Mesenchymal stem cell (in vitro differentiated cells and primary cell): ENCODE measurements around the gene RIMBP2.

ENCODE experiments used
- DNase-seq: peaks from one replicate; pipeline ENCODE4 v3.0.0-alpha.2; 2013
- H2AFZ ChIP-seq: one replicate; pipeline ENCODE4 v1.6.1; 2013; ENCODE audit warnings: low read depth, mild to moderate bottlenecking, control low read depth, inconsistent platforms, low read length, moderate library complexity
- H2AK5ac ChIP-seq: 2 replicates; pipeline ENCODE4 v1.6.1; 2013; ENCODE audit warnings: low read length, moderate library complexity, mild to moderate bottlenecking, inconsistent platforms; ENCODE audit not compliant: severe bottlenecking
- H2BK120ac ChIP-seq: one replicate; pipeline ENCODE4 v1.6.1; 2013; ENCODE audit warnings: low read depth, mild to moderate bottlenecking, inconsistent platforms, low read length, moderate library complexity
- H2BK12ac ChIP-seq, 2 experiments: one replicate each; pipeline ENCODE4 v1.6.1; 2013; ENCODE audit warnings: inconsistent platforms in 2 of 2, low read length in 2 of 2, mild to moderate bottlenecking in 2 of 2, moderate library complexity in 2 of 2, control low read depth in 1 of 2
- H2BK15ac ChIP-seq: one replicate; pipeline ENCODE4 v1.6.1; 2013; ENCODE audit warnings: mild to moderate bottlenecking, low read depth, inconsistent platforms; ENCODE audit not compliant: poor library complexity, severe bottlenecking
- H2BK5ac ChIP-seq: 2 replicates; pipeline ENCODE4 v1.6.1; 2013; ENCODE audit warnings: low read depth, mild to moderate bottlenecking, low read length, control low read depth, inconsistent platforms; ENCODE audit not compliant: poor library complexity, severe bottlenecking
- H3K14ac ChIP-seq, 2 experiments: one replicate each; pipeline ENCODE4 v1.6.1; 2013; ENCODE audit warnings: inconsistent platforms in 2 of 2, low read length in 2 of 2, control low read depth in 1 of 2, mild to moderate bottlenecking in 1 of 2, moderate library complexity in 1 of 2
- H3K18ac ChIP-seq, 2 experiments: one replicate each; pipeline ENCODE4 v1.6.1; 2013; ENCODE audit warnings: inconsistent platforms in 2 of 2, low read length in 2 of 2, control low read depth in 1 of 2, low read depth in 1 of 2, mild to moderate bottlenecking in 1 of 2
- H3K23ac ChIP-seq, 2 experiments: one replicate each; pipeline ENCODE4 v1.6.1; 2013; ENCODE audit warnings: inconsistent platforms in 2 of 2, low read length in 2 of 2, mild to moderate bottlenecking in 2 of 2, moderate library complexity in 2 of 2, control low read depth in 1 of 2
- H3K27ac ChIP-seq: 2 replicates; pipeline ENCODE4 v1.5.1; 2013; ENCODE audit warnings: mild to moderate bottlenecking, moderate library complexity, low read length, control low read depth, inconsistent platforms; ENCODE audit not compliant: poor library complexity, severe bottlenecking
- H3K27me3 ChIP-seq, 2 experiments: 2 replicates each; pipeline versions ENCODE4 v1.6.1 to v1.7.0; 2013; ENCODE audit warnings: low read length in 2 of 2, mild to moderate bottlenecking in 2 of 2, moderate library complexity in 2 of 2, control low read depth in 1 of 2, inconsistent platforms in 1 of 2; ENCODE audit not compliant: control insufficient read depth in 1 of 2, insufficient read depth in 1 of 2
- H3K36me3 ChIP-seq, 2 experiments: 2 replicates each; pipeline versions ENCODE4 v1.6.1 to v1.7.0; 2013; ENCODE audit warnings: low read length in 2 of 2, control low read depth in 1 of 2, inconsistent platforms in 1 of 2, low read depth in 1 of 2, mild to moderate bottlenecking in 1 of 2; ENCODE audit not compliant: insufficient read depth in 2 of 2, control insufficient read depth in 1 of 2
- H3K4ac ChIP-seq, 2 experiments: one replicate each; pipeline ENCODE4 v1.6.1; 2013; ENCODE audit warnings: inconsistent platforms in 2 of 2, low read length in 2 of 2, mild to moderate bottlenecking in 2 of 2, moderate library complexity in 2 of 2, control low read depth in 1 of 2, low read depth in 1 of 2
- H3K4me1 ChIP-seq: 2 replicates; pipeline ENCODE4 v1.6.1; 2013; ENCODE audit warnings: low read depth, low read length, control low read depth; ENCODE audit not compliant: control insufficient read depth, insufficient read depth
- H3K4me2 ChIP-seq: 2 replicates; pipeline ENCODE4 v1.6.1; 2013; ENCODE audit warnings: low read length, mild to moderate bottlenecking, inconsistent platforms; ENCODE audit not compliant: poor library complexity, severe bottlenecking
- H3K4me3 ChIP-seq, 2 experiments: 2 replicates each; pipeline versions ENCODE4 v1.5.1 to v1.7.0; 2013; ENCODE audit warnings: low read length in 2 of 2, mild to moderate bottlenecking in 2 of 2, control low read depth in 1 of 2, low read depth in 1 of 2; ENCODE audit not compliant: insufficient read depth in 1 of 2
- H3K79me1 ChIP-seq: replicated peaks from 2 replicates; pipeline ENCODE4 v1.6.1; 2013; ENCODE audit warnings: mild to moderate bottlenecking, control low read depth, low read length, inconsistent platforms; ENCODE audit not compliant: poor library complexity, severe bottlenecking
- H3K9ac ChIP-seq: 2 replicates; pipeline ENCODE4 v1.7.0; 2013; ENCODE audit warnings: mild to moderate bottlenecking, low read length, moderate library complexity
- H3K9me3 ChIP-seq: 2 replicates; pipeline ENCODE4 v1.7.0; 2013; ENCODE audit warnings: mild to moderate bottlenecking, low read length; ENCODE audit not compliant: control insufficient read depth
- H4K8ac ChIP-seq: one replicate; pipeline ENCODE4 v1.6.1; 2013; ENCODE audit warnings: inconsistent platforms, mild to moderate bottlenecking, low read length, moderate library complexity
- H4K91ac ChIP-seq: one replicate; pipeline ENCODE4 v1.6.1; 2013; ENCODE audit warnings: mild to moderate bottlenecking, low read length, inconsistent platforms
- WGBS: methylation state at CpG from one replicate; pipeline ENCODE4 v1.1.7; 2013; ENCODE audit warnings: mixed read lengths; 5-methylcytosine and 5-hydroxymethylcytosine counted together

RIMBP2 gene

GRCh38 chr12:130486146-130486435 lies 230.0 kb downstream of the RIMBP2 start:
- Histone ChIP-seq H3K14ac (no peak overlapping the region), H3K9ac (no peak overlapping the region), H3K18ac (no peak overlapping the region), H3K79me1 (no peaks in the 10 kb centered on the region), H2BK120ac (no peak overlapping the region), H3K27ac (no peak overlapping the region), H3K27me3 (no peaks in the 10 kb centered on the region), H3K4ac (no peak overlapping the region), H4K8ac (no peak overlapping the region), H3K23ac (no peak overlapping the region), H3K4me1 (no peaks in the 10 kb centered on the region), H4K91ac (no peak overlapping the region), H3K36me3 (no peaks in the 10 kb centered on the region), H2AK5ac (no peak overlapping the region), H2BK12ac (no peak overlapping the region), H3K4me2 (no peak overlapping the region), H3K4me3 (no peak overlapping the region), H2AFZ (no peak overlapping the region), H2BK5ac (no peak overlapping the region), H2BK15ac (no peak overlapping the region), H3K9me3 (no peaks in the 10 kb centered on the region)
- whole genome bisulfite sequencing = 82% methylated on average over 10 of the region's 10 CpGs
- no peak for DNase-seq

- Histone ChIP-seq H2AFZ (no peak overlapping the region), H2BK15ac (no peak overlapping the region), H2BK120ac (no peak overlapping the region), H2BK12ac (no peak overlapping the region), H3K14ac (no peak overlapping the region), H3K4me1 (no peaks in the 10 kb centered on the region), H3K4ac (no peak overlapping the region), H3K4me2 (no peak overlapping the region), H2AK5ac (no peak overlapping the region), H2BK5ac (no peak overlapping the region), H3K27me3 (no peaks in the 10 kb centered on the region), H4K8ac (no peak overlapping the region), H3K18ac (no peak overlapping the region), H3K4me3 (no peak overlapping the region), H3K79me1 (no peaks in the 10 kb centered on the region), H3K9ac (no peak overlapping the region), H4K91ac (no peak overlapping the region), H3K9me3 (no peaks in the 10 kb centered on the region), H3K23ac (no peak overlapping the region), H3K27ac (no peak overlapping the region), H3K36me3 (no peaks in the 10 kb centered on the region)
- DNase-seq = no peak
- 90% methylated on average over 22 of the region's 22 CpGs for WGBS
Observed at GRCh38 chr12:130485291-130486145, 230.6 kb downstream of the RIMBP2 start.

- Histone ChIP-seq H2AK5ac (no peak overlapping the region), H3K9me3 (no peaks in the 10 kb centered on the region), H2BK5ac (no peak overlapping the region), H3K27me3 (no peaks in the 10 kb centered on the region), H3K4me2 (no peak overlapping the region), H4K8ac (no peak overlapping the region), H3K27ac (no peak overlapping the region), H2BK15ac (no peak overlapping the region), H3K79me1 (no peaks in the 10 kb centered on the region), H3K4ac (no peak overlapping the region), H3K4me1 (no peaks in the 10 kb centered on the region), H3K14ac (no peak overlapping the region), H4K91ac (no peak overlapping the region), H2AFZ (no peak overlapping the region), H3K36me3 (no peaks in the 10 kb centered on the region), H3K9ac (no peak overlapping the region), H3K4me3 (no peak overlapping the region), H2BK120ac (no peak overlapping the region), H3K18ac (no peak overlapping the region), H3K23ac (no peak overlapping the region), H2BK12ac (no peak overlapping the region)
- 80% methylated on average over 11 of the region's 11 CpGs for WGBS
- DNase-seq = no peak
Observed at GRCh38 chr12:130484221-130484620, 231.9 kb downstream of the RIMBP2 start.

- no peak overlapping the region for H2BK5ac ChIP-seq
- no peaks in the 10 kb centered on the region for H3K9me3 ChIP-seq
- H2AK5ac ChIP-seq = no peak overlapping the region
- WGBS = 88% methylated on average over 26 of the region's 26 CpGs
- no peak overlapping the region for H3K4me2 ChIP-seq
- H4K8ac ChIP-seq = no peak overlapping the region
- no peaks in the 10 kb centered on the region for H3K4me1 ChIP-seq
- H4K91ac ChIP-seq = no peak overlapping the region
- H3K27me3 ChIP-seq = no peaks in the 10 kb centered on the region
- no peak overlapping the region for H2BK15ac ChIP-seq
- no peak overlapping the region for H3K4me3 ChIP-seq
- H2AFZ ChIP-seq = no peak overlapping the region
- no peak overlapping the region for H3K27ac ChIP-seq
- DNase-seq = no peak
- no peak overlapping the region for H3K23ac ChIP-seq
- H3K9ac ChIP-seq = no peak overlapping the region
- no peak overlapping the region for H2BK120ac ChIP-seq
- H2BK12ac ChIP-seq = no peak overlapping the region
- no peaks in the 10 kb centered on the region for H3K79me1 ChIP-seq
- H3K18ac ChIP-seq = no peak overlapping the region
- no peak overlapping the region for H3K4ac ChIP-seq
- no peak overlapping the region for H3K14ac ChIP-seq
- no peaks in the 10 kb centered on the region for H3K36me3 ChIP-seq
Observed at GRCh38 chr12:130483616-130484180, 232.4 kb downstream of the RIMBP2 start.
